Measurements from ENCODE around the gene TEDC1.

GRCh38 chr14:105442834-105443233 is 48.2 kb upstream of the TEDC1 start:
- no peak for TF ChIP-seq EZH2 (IDR thresholded peaks at IDR 0.05; ENCODE audit: insufficient read depth, poor library complexity, severe bottlenecking)
- TF ChIP-seq EZH2phosphoT487 (IDR thresholded peaks at IDR 0.05; ENCODE audit: insufficient read depth, low read depth), result no peak
